Left lung (tissue), 10 donors: ENCODE data around the gene TMEM247. TPM values are rescaled to one million over a fixed set of nuclear protein-coding genes. Genes with fewer than 3 reads are reported as not detected.
A peak's percentile ranks its signal among the peaks of the same experiment; 100 is the strongest.
"Not testable (repeated sequence)": the region's sequence is repeated elsewhere in the genome, so short reads cannot be mapped to it uniquely, and the experiment has no call there.

Source experiments
- ATAC-seq: fragments of 200-7000 bp; cut with Tn5 transposase; one replicate; pipeline ENCODE4 v1.9.1; 2020; ENCODE audit warnings: moderate library complexity
- DNase-seq, 4 donors: peaks; one replicate each; pipeline ENCODE4 v3.0.0-alpha.2; 2013 to 2020
- H3K27ac ChIP-seq, 2 donors: fragments of 200-600 bp; sonication (generic) in 1 of 2; one replicate each; pipeline versions ENCODE4 v1.5.0 to v1.8.0; 2020 to 2021
- H3K27me3 ChIP-seq, 2 donors: fragments of 200-600 bp; sonication (generic) in 1 of 2; one replicate each; pipeline versions ENCODE4 v1.5.0 to v1.8.0; 2020 to 2021
- H3K36me3 ChIP-seq, 2 donors: fragments of 200-600 bp; sonication (generic) in 1 of 2; one replicate each; pipeline versions ENCODE4 v1.5.0 to v1.8.0; 2020 to 2021
- H3K4me1 ChIP-seq, 2 donors: fragments of 200-600 bp; one replicate each; pipeline ENCODE4 v1.8.0; 2021
- H3K4me3 ChIP-seq, 2 donors: fragments of 200-600 bp; sonication (generic) in 1 of 2; one replicate each; pipeline versions ENCODE4 v1.5.0 to v1.8.0; 2020 to 2021; ENCODE audit warnings: mild to moderate bottlenecking in 1 of 2
- H3K9me3 ChIP-seq, 2 donors: fragments of 200-600 bp; sonication (generic) in 1 of 2; one replicate each; pipeline versions ENCODE4 v1.5.0 to v1.8.0; 2020 to 2021
- intact Hi-C, 2 donors: fragments of 100-400 bp; cut with DNase I; formaldehyde crosslinking; loops; one replicate each; pipeline versions ENCODE4 v1.11.2 to v1.14.2; 2022
- polyA plus RNA-seq, 6 donors: library from polyadenylated mRNA; unstranded; fragments of 120-200 nt; gene quantifications; one replicate each; pipeline ENCODE4 v1.2.1, GENCODE V29; 2013; ENCODE audit not compliant: insufficient read length in 6 of 6
- total RNA-seq, 2 donors: library from RNA; stranded (reverse); fragmentation: NEBNext Ultra II Directional; extraction: Animal tissue kit (Norgen Biotek cat#: 25700); gene quantifications; one replicate each; pipeline ENCODE4 v1.2.1, GENCODE V29; 2021
- TF ChIP-seq, protein P1 (sequence below), 2 donors: fragments of 200-600 bp; sonication (generic) in 1 of 2; IDR thresholded peaks; one replicate each; pipeline versions ENCODE4 v1.5.0 to v1.8.0; 2021; ENCODE audit warnings: antibody characterized with exemption in 2 of 2
- donor health status: DM: no; HTN: yes; CAD: no.
- donor health status: DM: no; HTN: no; CAD: no.

The TMEM247 gene
- total and polyA plus RNA-seq, 8 donors: not detected

DNA sequence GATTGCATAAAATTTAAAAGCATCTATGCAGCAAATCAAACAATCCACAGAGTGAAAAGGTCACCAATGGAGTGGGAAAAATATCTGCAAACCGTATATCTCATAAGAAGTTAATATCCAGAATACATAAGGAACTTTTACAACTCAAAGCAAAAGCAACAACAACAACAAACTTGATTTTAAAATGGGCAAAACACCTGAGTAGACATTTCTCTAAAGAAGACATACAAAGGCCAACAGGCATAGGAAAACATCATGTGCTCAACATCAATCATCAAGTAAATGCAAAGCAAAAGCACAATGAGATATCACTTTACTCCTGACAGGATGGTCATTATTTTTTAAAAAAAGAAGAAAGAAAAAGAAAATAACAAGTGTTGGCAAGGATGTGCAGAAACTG is 38.1 kb downstream of the TMEM247 start:
- intact Hi-C loops: no loop called here
- no peaks in the 10 kb centered on the region for H3K27me3 ChIP-seq
- H3K9me3 ChIP-seq: peaks cover 4 to 33% of the 10 kb centered on the region in 2 donors
- DNase-seq (no peak), ATAC-seq (no peak)
- peaks cover 0 to 8% of the 10 kb centered on the region in 2 donors for H3K4me1 ChIP-seq
- no peak overlapping the region for H3K27ac ChIP-seq
- TF ChIP-seq, protein P1, sequence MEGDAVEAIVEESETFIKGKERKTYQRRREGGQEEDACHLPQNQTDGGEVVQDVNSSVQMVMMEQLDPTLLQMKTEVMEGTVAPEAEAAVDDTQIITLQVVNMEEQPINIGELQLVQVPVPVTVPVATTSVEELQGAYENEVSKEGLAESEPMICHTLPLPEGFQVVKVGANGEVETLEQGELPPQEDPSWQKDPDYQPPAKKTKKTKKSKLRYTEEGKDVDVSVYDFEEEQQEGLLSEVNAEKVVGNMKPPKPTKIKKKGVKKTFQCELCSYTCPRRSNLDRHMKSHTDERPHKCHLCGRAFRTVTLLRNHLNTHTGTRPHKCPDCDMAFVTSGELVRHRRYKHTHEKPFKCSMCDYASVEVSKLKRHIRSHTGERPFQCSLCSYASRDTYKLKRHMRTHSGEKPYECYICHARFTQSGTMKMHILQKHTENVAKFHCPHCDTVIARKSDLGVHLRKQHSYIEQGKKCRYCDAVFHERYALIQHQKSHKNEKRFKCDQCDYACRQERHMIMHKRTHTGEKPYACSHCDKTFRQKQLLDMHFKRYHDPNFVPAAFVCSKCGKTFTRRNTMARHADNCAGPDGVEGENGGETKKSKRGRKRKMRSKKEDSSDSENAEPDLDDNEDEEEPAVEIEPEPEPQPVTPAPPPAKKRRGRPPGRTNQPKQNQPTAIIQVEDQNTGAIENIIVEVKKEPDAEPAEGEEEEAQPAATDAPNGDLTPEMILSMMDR (IDR thresholded peaks at IDR 0.05): no peak
- H3K4me3 ChIP-seq: no peak overlapping the region
- H3K36me3 ChIP-seq: no peaks in the 10 kb centered on the region

DNA sequence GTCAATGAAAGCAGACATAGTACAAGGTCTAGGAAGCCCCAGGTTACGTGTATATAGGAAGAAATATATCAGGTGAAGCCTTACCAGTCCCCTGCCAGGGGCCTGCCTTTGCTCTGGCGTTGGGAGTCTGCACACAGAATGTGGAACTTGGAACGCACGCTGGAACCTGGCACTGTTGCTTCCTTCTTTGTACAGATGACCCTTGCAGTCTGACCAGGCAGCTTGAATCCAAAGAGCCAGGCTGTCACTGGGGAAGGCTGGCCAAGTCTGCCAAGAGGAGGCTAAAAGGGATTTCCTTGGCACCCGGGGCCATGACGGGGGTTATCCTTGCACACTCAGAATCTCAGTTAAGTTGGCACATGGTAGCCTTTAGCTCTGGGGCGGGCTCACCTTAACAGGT is 39.5 kb downstream of the TMEM247 start:
- Histone ChIP-seq H3K27me3 (no peaks in the 10 kb centered on the region), H3K4me1 (peaks cover 0 to 8% of the 10 kb centered on the region in 2 donors), H3K27ac (no peak overlapping the region), H3K9me3 (peaks cover 4 to 33% of the 10 kb centered on the region in 2 donors), H3K36me3 (no peaks in the 10 kb centered on the region), H3K4me3 (no peak overlapping the region)
- ATAC-seq (no peak), DNase-seq (peak in 2 of 4 donors; percentile 6 to 16)
- TF ChIP-seq, protein P1 (IDR thresholded peaks at IDR 0.05): no peak
- intact Hi-C loops: no loop called here

DNA sequence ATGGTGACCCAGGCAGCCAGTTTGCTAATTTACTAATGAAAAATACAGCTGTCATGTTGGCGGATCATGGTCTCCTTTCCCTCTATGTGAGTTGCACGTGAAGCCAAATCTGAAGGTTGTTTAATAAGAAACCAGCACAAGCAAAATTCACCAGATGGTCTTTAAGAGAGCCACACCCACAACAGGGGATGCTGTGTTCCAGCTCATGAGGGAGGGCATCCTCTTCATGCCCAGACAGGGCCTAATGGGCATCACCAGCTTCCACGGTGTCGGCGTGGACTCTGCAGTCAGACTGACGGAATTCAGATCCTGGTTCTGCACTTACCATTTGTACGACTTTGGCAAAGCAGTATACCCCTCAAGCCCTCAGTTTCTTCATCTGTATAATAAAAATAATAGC is 39.9 kb downstream of the TMEM247 start:
- no peaks in the 10 kb centered on the region for H3K27me3 ChIP-seq
- peaks cover 0 to 8% of the 10 kb centered on the region in 2 donors for H3K4me1 ChIP-seq
- TF ChIP-seq, protein P1 (IDR thresholded peaks at IDR 0.05): no peak
- DNase-seq (no peak), ATAC-seq (no peak)
- intact Hi-C loops: no loop called here
- H3K27ac ChIP-seq: no peak overlapping the region
- no peaks in the 10 kb centered on the region for H3K36me3 ChIP-seq
- no peak overlapping the region for H3K4me3 ChIP-seq
- H3K9me3 ChIP-seq: peaks cover 4 to 30% of the 10 kb centered on the region in 2 donors

DNA sequence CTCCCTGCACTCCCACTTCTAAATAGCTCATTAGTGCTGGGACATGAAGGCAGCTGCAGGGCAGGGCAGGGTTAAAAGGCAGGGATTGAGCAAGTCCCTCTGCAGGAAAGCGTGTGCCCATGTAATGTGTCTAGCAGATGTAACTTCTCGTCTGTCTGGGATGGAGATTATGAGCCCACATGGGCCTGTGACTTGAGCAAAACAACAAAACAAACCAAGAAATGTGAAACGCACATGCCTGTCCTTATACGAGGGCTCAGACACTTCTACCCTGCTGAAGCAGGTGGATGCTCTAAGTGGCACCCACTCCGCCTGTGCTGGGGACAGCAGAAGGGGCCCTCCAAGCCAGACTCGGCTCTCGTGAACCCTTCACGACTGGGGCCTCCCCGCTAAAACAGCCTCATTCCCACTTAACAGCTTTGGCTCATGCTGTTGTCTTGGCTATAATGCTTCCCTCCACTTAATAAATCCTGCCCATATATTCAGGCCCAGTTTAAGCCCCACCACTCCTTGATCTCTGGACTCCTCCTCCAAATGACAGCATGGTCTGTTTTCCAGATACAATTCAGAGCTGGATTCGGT is 40.9 kb downstream of the TMEM247 start:
- peak in 2 of 4 donors; percentile 80 to 88 for DNase-seq
- Histone ChIP-seq H3K9me3 (peaks cover 4 to 20% of the 10 kb centered on the region in 2 donors), H3K4me3 (no peak overlapping the region), H3K27me3 (no peaks in the 10 kb centered on the region), H3K27ac (peak overlapping the region in 1 of 2 donors; percentile 47), H3K4me1 (peaks cover 0 to 8% of the 10 kb centered on the region in 2 donors), H3K36me3 (no peaks in the 10 kb centered on the region)
- TF ChIP-seq, protein P1 (IDR thresholded peaks at IDR 0.05): no peak
- ATAC-seq: peak; percentile 23
- intact Hi-C loops: no loop called here

DNA sequence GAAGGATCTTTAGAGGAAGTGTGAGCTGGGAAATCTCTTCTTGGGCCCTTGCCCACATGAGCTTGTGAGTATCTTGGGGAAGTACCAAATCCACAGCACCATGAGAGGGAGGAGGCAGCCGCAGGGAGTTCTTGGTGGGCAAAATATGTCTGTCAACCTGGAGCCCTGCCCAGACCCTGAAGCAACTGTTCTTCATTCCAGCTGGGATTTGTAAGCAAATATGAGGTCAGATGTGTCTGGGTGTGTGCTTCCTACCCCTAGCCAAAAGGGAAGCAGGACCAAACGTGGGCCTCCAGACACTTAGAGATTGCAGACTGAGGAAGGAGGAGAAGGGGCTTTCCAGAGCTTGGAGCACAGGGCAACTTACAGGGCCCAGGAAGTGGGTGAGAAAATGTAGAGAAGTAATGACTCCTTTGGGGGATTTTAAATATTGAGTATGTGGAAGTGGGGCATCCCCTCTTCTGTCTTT is 41.9 kb downstream of the TMEM247 start:
- DNase-seq (peak in 3 of 4 donors; percentile 78 to 86 (median 84)), ATAC-seq (peak; percentile 83)
- no peaks in the 10 kb centered on the region for H3K36me3 ChIP-seq
- peak overlapping the region; percentile 41 to 44 for H3K27ac ChIP-seq
- TF ChIP-seq, protein P1 (IDR thresholded peaks at IDR 0.05): no peak
- intact Hi-C loops: no loop called here
- H3K4me1 ChIP-seq: peaks cover 0 to 13% of the 10 kb centered on the region in 2 donors
- H3K9me3 ChIP-seq: peaks cover 0 to 10% of the 10 kb centered on the region in 2 donors
- H3K4me3 ChIP-seq: no peak overlapping the region
- no peaks in the 10 kb centered on the region for H3K27me3 ChIP-seq

DNA sequence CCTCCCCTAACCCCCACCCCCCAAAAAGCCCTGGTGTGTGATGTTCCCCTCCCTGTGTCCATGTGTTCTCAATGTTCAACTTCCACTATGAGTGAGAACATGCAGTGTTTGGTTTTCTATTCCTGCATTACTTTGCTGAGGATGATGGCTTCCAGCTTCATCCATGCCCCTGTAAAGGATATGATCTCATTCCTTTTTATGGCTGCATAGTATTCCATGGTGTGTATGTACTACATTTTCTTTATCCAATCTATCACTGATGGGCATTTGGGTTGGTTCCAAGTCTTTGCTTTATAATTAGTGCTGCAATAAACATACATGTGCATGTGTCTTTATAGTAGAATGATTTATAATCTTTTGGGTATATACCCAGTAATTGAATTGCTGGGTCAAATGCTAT is 43.0 kb downstream of the TMEM247 start:
- H3K27ac ChIP-seq, H3K36me3 ChIP-seq, H3K27me3 ChIP-seq, intact Hi-C loops, DNase-seq, ATAC-seq, H3K9me3 ChIP-seq, H3K4me3 ChIP-seq: not testable (repeated sequence)
- peaks cover 0 to 13% of the 10 kb centered on the region in 2 donors for H3K4me1 ChIP-seq
